ENCODE data around the gene STX7. TPM values are rescaled to one million over a fixed set of nuclear protein-coding genes. Genes with fewer than 3 reads are reported as not detected.
A peak's percentile ranks its signal among the peaks of the same experiment; 100 is the strongest.

STX7 gene
- total RNA-seq, 3 donors from 2014 or later, result 28.5 to 67.4 (median 37.8) TPM

DNA sequence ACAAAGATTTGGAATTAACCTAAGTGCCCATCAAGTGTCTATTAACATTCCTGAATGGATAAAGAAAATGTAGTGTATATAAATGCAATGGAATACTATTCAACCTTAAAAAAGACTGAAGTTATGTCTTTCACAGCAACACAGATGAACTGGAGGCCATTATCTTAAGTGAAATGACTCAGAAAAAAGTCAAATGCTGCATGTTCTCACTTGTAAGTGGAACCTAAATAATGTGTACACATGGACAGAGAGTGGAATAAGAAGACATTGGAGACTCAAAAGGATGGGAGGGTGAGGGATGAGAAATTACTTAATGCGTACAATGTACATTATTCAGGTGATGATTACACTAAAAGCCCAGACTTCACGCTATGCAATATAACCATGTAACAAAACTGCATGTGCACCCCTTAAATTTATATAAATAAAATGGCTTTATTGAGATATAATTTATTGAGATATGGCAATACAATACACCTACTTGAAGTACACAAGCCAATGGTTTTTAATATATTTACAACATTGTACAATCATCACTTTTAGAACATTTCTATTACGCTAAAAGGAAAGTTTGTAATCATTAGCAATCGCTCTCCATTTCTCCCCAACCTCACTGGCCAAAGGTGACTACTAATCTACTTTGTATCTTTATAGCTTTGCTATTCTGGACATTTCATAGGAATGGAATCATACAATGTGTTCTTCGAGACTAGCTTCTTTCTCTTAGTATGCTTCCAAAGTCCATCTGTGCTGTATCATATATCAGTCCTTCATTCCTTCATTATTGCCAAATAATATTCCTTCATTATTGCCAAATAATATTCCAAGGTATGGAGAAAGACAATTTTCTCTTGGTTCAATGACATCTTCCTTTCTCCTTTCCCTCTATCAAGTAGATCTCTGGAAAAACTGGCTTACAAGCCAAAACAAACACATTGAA is 5.8 kb downstream of the STX7 start:
- Histone ChIP-seq H3K27ac (no peak overlapping the region), H3K36me3 (no peaks in the 10 kb centered on the region), H3K27me3 (no peaks in the 10 kb centered on the region), H3K4me3 (no peak overlapping the region), H3K9me3 (no peaks in the 10 kb centered on the region), H3K4me1 (peaks cover 0 to 3% of the 10 kb centered on the region in 2 donors)
- no peak for TF ChIP-seq POLR2AphosphoS5 (IDR thresholded peaks at IDR 0.05)
- TF ChIP-seq POLR2A (IDR thresholded peaks at IDR 0.05), result no peak
- TF ChIP-seq CTCF (IDR thresholded peaks at IDR 0.05), result no peak
- intact Hi-C loops (cut with DNase I; ENCODE audit: low total_unique reads), result no loop called here
- DNase-seq (ENCODE audit: low spot score in 2 of 2), result no peak

- Histone ChIP-seq H3K27ac (no peak overlapping the region), H3K36me3 (no peaks in the 10 kb centered on the region), H3K27me3 (no peaks in the 10 kb centered on the region), H3K9me3 (no peaks in the 10 kb centered on the region), H3K4me3 (no peak overlapping the region), H3K4me1 (peaks cover 0 to 3% of the 10 kb centered on the region in 2 donors)
- DNase-seq (ENCODE audit: low spot score in 2 of 2), result no peak
- TF ChIP-seq POLR2AphosphoS5 (IDR thresholded peaks at IDR 0.05) (no peak), POLR2A (IDR thresholded peaks at IDR 0.05) (no peak), CTCF (IDR thresholded peaks at IDR 0.05) (no peak)
- intact Hi-C loops (cut with DNase I; ENCODE audit: low total_unique reads), result no loop called here
Measured at GRCh38 chr6:132506461-132506860, 6.5 kb downstream of the STX7 start.

DNA sequence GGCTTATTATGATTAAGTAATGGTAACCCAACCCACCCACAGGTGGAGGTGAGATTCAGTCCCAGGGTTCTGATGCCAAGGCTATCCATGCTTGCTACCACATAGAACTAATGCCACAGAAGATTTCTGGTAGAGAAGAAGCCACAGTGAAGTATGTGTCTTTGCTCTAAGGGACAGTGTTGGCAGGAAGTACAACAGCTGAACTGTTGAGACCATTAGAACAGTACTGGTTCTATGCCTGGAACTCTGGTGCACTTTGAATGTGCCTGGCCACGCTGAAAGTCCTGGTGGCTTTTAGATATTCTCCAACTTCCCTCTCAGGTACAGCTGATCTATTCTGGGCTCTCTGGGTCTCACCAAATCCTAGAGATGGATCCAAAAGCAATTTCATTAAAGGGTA is 7.8 kb downstream of the STX7 start:
- DNase-seq (ENCODE audit: low spot score in 2 of 2), result no peak
- TF ChIP-seq POLR2A (IDR thresholded peaks at IDR 0.05), result no peak
- no peak for TF ChIP-seq CTCF (IDR thresholded peaks at IDR 0.05)
- no peak for TF ChIP-seq POLR2AphosphoS5 (IDR thresholded peaks at IDR 0.05)
- Histone ChIP-seq H3K27me3 (no peaks in the 10 kb centered on the region), H3K27ac (peak overlapping the region in 1 of 2 donors; percentile 5), H3K36me3 (no peaks in the 10 kb centered on the region), H3K4me3 (no peak overlapping the region), H3K4me1 (peaks cover 0 to 3% of the 10 kb centered on the region in 2 donors), H3K9me3 (no peaks in the 10 kb centered on the region)
- intact Hi-C loops (cut with DNase I; ENCODE audit: low total_unique reads), result no loop called here

DNA sequence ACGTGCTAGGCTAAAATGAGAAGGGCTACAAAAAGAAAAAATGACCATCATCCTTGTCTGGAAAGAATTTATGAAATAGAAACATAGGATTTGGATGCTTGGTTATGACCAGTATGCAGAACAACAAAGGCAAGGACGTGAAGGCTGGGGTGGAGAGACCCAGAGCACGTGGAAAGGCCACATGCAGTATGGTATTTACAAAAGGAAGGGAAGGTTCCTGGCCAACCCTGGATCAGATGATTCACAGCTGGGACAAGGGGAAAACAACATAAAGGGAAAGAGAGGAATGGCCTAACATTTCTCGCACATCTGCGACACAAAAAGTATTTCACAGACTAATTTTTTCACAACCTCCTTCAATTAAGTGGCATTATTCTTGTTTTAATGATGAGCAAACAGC is 8.2 kb downstream of the STX7 start:
- DNase-seq (ENCODE audit: low spot score in 2 of 2), result no peak
- no peak for TF ChIP-seq POLR2A (IDR thresholded peaks at IDR 0.05)
- TF ChIP-seq POLR2AphosphoS5 (IDR thresholded peaks at IDR 0.05), result no peak
- no peak for TF ChIP-seq CTCF (IDR thresholded peaks at IDR 0.05)
- intact Hi-C loops (cut with DNase I; ENCODE audit: low total_unique reads), result no loop called here

GRCh38 chr6:132499757-132500156 is 13.2 kb downstream of the STX7 start:
- TF ChIP-seq CTCF (IDR thresholded peaks at IDR 0.05), result no peak
- TF ChIP-seq POLR2A (IDR thresholded peaks at IDR 0.05), result no peak
- no peak for TF ChIP-seq POLR2AphosphoS5 (IDR thresholded peaks at IDR 0.05)
- Histone ChIP-seq H3K36me3 (no peaks in the 10 kb centered on the region), H3K27me3 (no peaks in the 10 kb centered on the region), H3K9me3 (no peaks in the 10 kb centered on the region), H3K4me3 (no peak overlapping the region), H3K27ac (no peak overlapping the region), H3K4me1 (peaks cover 0 to 4% of the 10 kb centered on the region in 2 donors)
- intact Hi-C loops (cut with DNase I; ENCODE audit: low total_unique reads), result no loop called here
- DNase-seq (ENCODE audit: low spot score in 2 of 2), result no peak

More for the DNA sequence above, 8.2 kb downstream of the STX7 start:
- H3K27me3 ChIP-seq, result no peaks in the 10 kb centered on the region
- no peaks in the 10 kb centered on the region for H3K9me3 ChIP-seq
- H3K27ac ChIP-seq, result no peak overlapping the region
- no peak overlapping the region for H3K4me3 ChIP-seq
- H3K36me3 ChIP-seq, result no peaks in the 10 kb centered on the region
- peaks cover 0 to 3% of the 10 kb centered on the region in 2 donors for H3K4me1 ChIP-seq

All from breast epithelium (tissue), 4 donors.